GM12875 (cell line): ENCODE results near the gene RFT1.

Experiments
- H3K4me3 ChIP-seq: one replicate; pipeline ENCODE4 v1.5.1; 2011; ENCODE audit warnings: low read depth, low read length, control low read depth
- CTCF ChIP-seq: IDR thresholded peaks from 2 replicates; pipeline ENCODE4 v1.5.1; 2011; ENCODE audit warnings: low read depth, mild to moderate bottlenecking, control low read depth, inconsistent platforms, low read length, moderate library complexity, borderline replicate concordance; ENCODE audit not compliant: insufficient read depth

Gene RFT1

DNA sequence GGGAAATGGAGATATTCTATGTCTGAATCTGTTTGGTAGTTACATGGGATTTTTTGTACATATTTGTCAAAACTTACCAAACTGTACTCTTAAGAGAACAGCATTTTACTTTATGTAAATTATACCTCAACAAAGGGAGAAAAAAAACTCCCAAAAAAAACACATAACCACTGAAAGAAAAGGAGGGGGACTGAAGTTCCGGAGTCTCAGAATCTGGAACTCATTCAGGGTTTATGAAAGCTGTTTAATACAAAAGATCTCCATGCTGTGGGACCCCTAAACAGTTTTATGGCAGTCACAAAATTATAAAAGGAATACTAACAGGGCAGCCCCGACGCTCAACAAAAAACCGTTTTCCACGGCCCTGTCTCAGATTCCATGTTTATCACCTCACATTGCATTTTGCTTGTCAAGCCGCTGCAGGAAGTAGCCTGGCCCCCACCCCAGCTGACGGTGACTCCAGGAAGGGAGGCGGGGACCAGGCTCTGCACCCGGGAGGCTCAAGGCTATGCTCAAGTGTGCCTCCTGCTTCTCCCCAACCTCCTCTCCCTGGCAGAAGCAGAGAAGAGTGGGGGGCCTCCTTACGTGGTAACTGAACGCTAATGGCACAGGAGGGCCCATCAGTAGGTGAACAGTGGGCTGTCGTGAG, 29.3 kb downstream of the RFT1 start:
- H3K4me3 ChIP-seq = no peak overlapping the region
- no peak for TF ChIP-seq CTCF

DNA sequence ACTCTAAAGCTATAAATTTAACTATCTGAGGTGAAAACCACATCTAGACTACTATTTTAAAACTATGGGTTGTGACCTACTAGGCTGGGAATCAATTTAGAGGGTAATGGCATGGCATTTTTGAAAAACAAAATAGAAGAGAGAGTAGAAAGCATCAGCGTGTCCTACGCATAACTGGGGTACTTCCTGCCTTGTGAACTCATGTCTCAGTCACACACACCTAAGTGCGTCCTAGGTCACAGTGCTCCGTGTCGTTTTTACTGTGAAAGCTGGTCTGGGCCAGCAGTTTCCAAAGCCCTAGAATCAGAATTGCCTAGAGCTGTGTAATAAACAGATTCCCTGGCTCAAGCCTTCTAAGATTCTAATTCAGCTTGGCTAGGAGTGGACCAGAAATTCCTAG, 32.3 kb downstream of the RFT1 start:
- no peak overlapping the region for H3K4me3 ChIP-seq
- no peak for TF ChIP-seq CTCF

DNA sequence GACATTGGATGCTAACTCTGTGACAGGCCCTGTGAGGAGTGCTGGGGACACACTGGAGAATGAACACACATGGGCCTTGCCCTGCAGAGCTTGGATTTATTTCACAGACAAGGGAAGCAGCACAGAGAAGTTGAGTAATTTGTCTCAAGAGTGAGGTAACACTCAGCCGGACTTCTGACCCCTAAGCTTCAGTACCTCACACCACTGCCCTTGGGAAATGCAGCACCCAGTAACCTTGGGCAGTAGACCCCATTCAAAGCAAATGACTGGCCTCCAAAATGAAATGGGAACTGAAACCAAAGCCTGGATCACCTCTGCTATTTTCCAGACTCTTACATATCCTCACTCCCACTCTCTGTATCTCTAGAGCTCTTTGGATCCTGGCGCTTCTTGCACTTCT, 37.3 kb downstream of the RFT1 start:
- no peak for TF ChIP-seq CTCF
- no peak overlapping the region for H3K4me3 ChIP-seq

- TF ChIP-seq CTCF = no peak
- H3K4me3 ChIP-seq = no peak overlapping the region
Observed at GRCh38 chr3:53092216-53092615, 38.0 kb downstream of the RFT1 start.

- TF ChIP-seq CTCF = no peak
- no peak overlapping the region for H3K4me3 ChIP-seq
Observed at GRCh38 chr3:53091011-53091410, 39.2 kb downstream of the RFT1 start.

- H3K4me3 ChIP-seq = no peak overlapping the region
- no peak for TF ChIP-seq CTCF
Observed at GRCh38 chr3:53089511-53089910, 40.7 kb downstream of the RFT1 start.

DNA sequence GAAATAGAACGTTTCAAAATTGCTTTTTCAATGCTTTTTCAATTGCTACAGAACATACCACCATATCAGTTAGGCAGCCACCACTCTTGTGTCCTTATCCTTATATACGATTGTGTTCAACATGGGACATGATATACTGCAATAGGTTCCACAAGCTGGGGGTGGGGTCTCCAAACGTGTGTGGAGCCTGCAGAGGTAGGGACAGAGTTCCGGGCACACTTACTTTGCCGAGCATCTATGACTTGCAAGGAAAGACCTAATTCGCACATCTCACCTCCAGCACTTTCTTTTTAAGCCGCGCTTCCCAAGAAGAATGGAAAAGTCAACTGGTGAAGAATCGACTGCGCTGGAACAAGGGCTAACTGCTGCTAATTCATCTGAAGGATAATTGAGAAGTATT, 44.8 kb downstream of the RFT1 start:
- H3K4me3 ChIP-seq = no peak overlapping the region
- no peak for TF ChIP-seq CTCF
